ENCODE results near the gene ZEB2.

DNA sequence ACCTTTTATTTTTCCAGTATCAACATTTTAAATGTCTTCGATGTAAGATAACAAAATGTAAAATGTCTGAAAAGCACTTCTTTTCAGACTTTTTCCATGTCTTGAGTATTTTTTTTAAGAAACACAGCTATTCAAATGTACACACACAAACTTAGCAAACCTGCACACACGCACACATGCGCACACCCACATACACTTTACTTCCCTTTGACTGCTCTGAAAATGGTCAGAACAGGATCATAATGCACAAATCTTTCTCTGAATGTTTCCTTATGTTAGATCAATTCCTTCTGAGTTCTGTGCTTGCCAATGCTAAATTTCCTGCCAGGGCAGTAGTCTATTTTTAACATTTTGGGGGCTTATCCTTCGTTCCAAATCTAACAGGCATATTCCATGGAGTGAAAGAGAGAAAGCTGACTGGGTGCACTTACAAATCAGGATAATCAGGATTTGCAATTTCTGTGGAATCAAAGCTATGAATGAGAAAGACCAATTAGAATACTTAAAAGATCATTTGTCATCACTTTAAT is 136.3 kb downstream of the ZEB2 start:
- TF ChIP-seq, protein P1, sequence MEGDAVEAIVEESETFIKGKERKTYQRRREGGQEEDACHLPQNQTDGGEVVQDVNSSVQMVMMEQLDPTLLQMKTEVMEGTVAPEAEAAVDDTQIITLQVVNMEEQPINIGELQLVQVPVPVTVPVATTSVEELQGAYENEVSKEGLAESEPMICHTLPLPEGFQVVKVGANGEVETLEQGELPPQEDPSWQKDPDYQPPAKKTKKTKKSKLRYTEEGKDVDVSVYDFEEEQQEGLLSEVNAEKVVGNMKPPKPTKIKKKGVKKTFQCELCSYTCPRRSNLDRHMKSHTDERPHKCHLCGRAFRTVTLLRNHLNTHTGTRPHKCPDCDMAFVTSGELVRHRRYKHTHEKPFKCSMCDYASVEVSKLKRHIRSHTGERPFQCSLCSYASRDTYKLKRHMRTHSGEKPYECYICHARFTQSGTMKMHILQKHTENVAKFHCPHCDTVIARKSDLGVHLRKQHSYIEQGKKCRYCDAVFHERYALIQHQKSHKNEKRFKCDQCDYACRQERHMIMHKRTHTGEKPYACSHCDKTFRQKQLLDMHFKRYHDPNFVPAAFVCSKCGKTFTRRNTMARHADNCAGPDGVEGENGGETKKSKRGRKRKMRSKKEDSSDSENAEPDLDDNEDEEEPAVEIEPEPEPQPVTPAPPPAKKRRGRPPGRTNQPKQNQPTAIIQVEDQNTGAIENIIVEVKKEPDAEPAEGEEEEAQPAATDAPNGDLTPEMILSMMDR (IDR thresholded peaks at IDR 0.05) = no peak
- TF ChIP-seq POLR2A (IDR thresholded peaks at IDR 0.05) = no peak
